GM18870 (cell line): ENCODE results near the gene KCNIP2.
"Not testable (repeated sequence)": the region's sequence is repeated elsewhere in the genome, so short reads cannot be mapped to it uniquely, and the experiment has no call there.

Experiments
- ATAC-seq: cut with Tn5 transposase; IDR thresholded peaks from one replicate; pipeline ENCODE4 v1.9.1; 2021; ENCODE audit warnings: moderate library complexity; ENCODE audit not compliant: unreplicated experiment

KCNIP2 gene

DNA sequence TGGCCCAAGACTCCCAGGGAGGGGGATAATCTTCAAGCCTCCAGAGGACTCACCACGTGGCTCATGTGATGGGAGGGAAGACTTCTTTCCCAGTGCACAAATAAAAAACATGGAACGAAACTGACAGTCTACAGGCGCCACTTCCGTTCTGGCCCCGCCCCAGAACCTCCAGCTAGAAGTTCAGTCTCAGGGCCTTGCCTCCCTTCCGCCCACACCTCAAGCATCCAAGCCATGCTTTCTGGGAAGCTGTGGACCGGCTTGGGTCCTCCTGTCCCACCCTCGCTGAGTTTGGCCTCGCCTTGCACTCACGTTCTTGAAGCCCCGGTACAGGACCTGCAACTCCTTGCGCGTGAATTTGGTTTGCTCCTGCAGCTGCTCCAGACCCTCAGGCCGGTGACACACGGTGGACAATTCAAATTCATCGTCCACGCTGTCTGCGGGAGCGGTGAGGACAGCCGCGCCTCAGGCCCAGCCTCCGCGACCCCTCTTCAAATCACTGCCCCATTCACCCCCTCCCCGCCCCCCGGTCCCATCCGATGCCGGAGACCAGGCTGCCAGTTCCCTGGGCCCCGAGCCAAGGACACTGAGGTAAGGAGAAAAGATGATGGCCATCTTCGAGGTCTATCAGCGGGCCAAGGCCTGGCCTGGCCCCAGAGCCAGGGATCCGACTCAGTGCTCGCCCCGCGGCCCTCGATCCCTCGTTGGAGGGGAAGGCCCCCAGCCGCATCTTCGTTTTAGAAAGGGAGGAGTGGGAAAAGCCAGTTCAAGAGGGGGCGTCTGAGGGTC lies 14.6 kb downstream of the KCNIP2 start:
- no peak for ATAC-seq

DNA sequence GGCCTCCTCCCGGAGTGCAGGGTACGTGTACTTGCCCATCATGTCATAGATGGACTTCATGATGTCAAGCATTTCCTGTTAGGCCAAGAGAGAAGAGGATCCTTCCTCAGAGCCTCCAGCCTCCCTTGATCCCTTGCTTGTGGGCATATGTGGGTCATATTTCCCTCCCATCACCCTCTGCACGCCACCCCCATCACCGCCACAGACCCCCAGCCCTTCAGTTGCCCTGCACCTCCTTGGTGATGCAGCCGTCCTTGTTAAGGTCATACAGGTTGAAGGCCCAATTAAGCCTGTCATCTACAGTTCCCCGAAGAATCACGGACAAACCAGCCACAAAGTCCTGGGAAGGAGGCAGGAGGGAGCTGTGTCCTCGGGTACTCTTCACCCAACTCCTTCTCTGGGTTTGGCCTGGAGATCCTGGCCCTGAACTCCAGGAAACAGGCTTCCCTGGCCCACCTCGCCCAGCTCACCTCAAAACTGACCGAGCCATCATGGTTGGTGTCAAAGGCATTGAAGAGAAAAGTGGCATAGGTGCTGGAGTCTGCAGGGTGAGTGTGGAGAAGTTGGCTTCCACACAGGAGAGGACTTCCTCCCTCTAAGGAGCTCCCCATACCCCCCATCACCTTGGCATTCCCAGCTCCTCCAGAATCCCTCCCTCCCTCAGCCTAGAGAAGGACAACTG lies 15.5 kb downstream of the KCNIP2 start:
- no peak for ATAC-seq

DNA sequence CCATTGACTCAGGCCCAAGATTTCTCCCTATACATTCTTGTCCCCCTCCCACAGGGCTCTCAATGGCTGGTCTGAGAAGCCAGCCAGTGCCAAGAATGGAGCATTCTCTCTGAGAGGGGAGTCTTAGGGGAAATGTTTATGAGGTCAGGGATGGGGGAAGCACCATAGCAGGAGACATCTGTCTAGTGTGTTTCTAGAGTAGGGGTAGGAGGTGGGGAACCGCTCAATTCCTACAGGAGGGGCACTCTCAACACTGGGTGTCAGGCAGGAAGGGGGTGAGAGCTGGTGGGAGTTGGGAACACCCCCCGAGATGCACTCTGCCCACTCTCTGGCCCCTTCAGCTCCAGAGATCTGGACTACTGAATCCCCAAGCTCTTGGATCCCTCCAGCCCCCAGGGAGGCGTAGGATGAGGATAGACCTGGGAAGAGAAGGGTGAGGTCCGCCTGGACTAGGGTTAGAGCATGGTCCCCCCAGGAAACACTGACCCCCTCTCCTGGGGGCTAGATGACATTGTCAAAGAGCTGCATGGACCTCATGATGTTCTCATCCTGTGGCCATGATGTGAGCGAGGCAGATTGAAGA lies 16.7 kb downstream of the KCNIP2 start:
- ATAC-seq: no peak

DNA sequence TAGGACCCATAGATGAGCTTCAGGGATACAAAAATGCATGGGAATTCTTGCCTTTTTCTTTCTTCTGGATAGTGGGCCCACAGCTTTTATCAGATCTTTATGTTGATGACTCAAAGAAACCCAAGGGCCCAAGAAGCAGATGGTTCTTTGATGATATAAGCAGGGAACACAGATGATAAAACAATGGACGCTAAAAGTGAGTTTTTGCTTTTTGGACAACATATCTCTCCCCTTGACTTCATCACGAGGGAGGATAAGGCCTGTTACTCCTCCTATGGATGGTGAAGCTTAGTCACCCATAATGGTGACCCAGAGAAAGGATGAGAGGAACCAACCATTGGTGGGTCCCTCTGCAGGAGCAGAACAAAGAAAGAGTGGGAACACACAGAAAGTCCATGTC lies 18.9 kb downstream of the KCNIP2 start:
- no peak for ATAC-seq

DNA sequence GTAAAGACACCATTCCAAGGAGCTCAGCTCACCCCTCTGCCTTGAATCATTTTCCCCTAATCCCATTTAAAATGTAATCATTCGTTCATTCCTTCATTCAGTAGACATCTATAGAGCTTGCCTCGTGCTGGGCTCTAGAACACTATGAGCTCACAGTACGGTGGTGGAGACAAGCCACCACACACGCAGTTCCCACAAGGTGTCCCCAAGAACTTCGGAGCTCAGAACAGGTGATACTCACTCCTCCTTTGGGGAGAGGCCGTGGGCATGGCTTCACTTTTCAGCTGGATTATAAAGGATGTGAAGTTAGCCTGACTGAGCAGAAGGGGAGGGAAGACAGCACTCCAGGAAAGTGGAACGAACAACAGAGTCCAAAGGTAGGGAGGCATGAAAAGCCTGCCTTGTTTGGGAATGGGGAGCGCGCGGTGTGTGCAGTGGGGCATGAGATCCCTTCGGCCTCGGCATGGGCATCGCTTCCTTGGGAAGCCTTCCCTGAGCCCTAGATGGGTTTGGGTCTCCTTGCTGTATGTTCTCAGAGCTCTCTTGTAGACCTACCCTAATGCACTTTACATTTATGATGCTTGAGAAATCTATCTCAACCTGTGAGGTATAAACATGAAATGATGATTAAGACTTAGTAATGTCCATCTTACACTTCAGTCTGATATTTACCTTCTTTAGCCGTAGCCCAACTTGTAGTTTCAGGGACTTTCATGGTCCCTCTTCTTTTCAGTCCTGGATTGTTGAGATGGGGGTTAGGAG lies 24.5 kb downstream of the KCNIP2 start:
- ATAC-seq: peak; percentile 13

DNA sequence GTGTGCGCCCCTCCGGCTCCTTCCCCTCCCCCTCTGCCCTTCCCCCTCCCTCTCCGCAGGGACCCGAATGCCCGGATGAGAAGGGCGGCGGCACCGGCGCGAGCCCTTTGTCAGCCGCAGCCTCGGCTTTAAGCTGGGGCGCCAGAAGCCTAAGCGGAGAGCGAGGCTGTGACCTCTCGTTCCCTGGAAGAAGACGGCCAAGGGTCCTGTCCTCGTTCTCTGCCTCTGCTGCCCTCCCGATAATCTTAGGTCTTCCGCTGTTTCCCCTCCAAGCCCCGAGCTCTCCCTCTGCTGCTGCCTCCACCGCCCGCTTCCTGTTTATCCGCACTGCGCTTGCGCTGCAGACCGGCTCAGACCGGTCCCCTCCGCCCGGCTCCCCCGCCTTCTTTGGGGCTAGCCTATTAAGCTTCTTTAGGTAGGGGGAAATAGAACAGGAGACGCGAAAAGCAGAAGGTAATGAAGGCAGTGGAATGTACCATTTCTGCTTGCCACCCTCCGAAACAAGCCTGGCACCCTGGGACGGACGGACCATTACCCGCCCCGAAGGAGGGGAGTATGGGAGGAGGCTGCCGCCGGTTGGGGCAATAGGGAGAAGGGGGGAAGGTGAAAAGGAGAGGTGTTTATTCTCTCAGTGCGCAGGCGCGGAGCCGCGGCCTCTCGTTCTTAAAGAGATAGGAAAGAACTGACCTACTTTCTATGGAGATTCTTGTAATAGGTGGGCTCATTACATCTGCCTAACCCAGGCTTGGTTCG lies 25.3 kb downstream of the KCNIP2 start, which contains the start of gene OGA:
Gene OGA (minus strand): TSS at position 326 of the 753 bp plus-strand sequence. CDS start 422 bp downstream, outside the sequence.
- peak; percentile 87 for ATAC-seq

DNA sequence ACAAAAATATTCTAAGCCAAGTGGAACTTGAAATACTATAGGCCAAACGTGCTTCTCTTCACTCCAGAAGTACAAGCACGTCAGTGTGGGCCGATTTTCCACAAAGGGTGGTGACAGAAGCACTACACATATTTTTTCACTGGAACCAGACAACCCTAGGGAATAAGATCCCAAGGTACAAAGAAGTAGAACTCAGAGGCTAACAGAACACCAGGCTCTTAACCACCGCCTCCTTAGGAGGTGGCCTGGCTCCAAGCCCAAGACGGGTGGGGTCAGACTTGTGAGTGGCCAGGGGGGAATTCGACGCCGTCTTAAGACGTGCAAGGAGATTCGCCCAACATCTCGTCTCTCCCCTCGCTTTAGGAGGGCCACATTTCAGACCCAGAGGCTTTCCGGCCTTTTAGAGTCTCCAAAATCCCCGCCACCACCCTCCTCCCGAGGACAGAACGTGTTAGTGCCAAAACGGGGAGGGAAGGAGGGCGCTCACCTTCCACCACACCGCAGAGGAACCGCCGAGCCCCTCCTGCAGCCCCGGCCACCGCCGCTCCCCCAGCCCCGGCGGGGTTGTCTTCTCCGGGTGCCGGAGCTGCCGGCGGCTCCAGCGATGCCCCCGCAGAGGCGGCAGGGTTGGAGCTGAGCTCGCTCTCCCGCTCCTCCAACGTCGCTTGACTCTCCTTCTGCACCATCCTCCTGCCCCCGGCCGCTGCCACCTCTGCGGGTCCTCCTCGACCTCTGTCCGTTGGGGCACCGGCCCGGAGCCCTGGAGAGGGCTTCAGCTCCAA lies 26.1 kb downstream of the KCNIP2 start:
- ATAC-seq: no peak

DNA sequence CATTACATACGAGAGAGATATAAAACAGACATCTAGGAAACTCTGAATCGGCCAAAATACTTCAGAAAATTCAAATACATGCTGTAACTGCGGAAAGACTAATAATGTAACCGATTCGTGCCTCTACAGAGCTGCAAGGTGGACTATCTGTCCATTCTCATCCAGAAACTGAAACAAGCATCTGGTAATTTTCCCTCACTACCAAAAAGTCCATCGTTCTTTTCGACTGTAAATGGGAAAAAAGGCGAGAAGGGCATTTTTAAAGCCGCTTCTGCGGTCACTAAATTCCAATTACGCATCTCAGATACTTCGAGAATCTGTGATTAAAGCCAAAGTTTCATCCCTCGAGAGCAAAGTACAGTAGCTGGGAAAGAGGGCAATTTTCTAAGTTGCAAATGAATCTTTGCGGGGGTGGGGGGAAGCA lies 26.7 kb downstream of the KCNIP2 start:
- ATAC-seq: no peak

DNA sequence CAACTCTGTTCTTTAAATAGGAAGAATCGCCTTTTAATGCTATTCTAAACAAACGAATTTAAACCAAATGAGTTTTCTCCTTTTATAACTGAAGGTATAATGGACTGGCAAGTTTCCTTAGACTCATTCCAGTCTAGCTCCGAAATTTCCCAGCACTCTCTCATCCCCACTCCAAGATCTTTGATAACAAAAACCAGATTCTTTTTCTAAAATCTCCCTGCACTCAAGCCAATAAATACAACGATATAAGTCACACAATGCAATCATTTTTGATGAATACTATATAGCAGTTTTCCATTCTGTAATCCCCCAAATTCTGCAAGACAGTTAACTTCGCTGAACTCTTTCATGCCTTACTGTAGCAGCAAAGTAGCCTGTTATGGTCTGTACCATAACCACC lies 27.2 kb downstream of the KCNIP2 start:
- no peak for ATAC-seq

DNA sequence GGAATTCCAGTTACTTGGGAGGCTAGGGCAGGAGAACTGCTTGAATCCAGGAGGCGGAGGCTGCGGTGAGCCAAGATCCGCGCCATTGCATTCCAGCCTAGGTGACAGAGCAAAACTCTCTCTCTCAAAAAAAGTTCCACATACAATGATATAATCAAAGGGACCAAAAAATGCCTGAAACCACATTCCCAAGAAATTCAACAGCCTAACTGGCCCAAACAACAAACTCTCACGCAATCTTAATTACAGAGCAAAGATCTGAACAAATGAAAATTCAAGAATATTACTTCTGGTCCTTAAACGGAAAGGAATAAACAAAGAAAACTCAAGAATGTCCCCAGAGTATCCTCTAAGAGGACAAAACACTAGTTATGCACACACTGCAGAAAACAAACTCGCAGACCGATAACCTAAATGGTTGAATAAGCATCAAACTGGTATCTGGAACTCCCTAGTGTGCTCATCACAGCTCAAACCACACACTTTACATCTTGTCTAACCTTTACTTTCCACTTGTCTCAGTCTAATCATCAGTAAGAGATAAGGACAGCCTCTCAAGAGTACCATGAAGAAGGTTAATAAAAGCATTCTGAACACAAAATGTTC lies 29.0 kb downstream of the KCNIP2 start:
- no peak for ATAC-seq

DNA sequence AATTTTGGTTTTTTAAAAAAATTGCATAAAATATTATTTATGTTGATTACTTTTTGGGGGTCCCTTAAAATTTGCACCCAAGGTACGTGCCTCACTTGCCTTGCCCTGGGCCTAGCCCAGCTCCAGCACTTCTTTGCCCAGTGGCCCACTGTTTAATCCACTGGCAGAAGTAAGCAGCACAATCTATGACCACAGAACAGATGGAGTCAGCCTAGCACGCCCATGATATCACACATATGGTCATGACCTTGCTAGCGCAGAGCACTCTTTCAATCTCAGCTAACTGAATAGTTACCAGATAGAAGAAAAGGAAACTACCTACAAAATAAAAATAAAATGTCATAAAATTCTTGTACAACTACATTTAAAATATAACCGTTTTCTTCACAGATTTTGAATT lies 31.0 kb downstream of the KCNIP2 start:
- ATAC-seq: no peak

DNA sequence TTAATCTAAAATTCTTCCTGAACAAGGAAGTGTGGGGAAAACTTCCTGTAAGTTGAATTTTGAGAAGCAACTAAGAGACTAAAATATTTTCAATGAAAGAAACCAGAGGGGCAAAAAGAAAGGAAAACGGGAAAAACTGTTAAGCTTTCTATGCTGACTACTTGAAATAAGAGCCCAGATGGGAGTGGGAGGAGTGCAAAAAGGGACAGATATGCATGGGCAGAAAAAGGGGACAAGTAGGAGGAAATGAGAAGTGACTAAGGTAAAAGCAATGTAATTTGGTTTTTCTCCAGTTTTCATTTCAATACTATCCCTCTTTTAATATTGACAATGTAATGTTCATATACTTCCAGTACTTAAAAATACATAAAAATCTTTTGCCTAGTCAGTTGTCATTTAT lies 36.4 kb downstream of the KCNIP2 start:
- no peak for ATAC-seq

DNA sequence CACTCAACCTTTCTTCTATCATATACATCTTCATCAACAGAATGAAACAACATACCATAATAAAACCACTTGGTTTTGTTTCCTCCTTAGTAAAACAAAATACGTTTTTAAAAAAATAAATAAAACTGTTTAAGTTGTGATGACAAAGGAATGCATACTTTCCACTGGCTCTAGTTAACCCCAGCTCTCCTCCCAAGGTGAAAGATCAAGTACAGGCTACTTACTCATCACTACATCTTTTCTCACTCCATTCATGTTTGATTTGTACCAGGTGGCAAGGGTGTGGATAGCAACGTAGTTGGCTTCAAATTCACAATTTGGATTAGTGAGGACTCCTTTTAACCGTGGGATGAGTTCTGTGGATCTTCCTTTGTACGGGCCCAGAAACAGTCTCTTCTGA lies 40.1 kb downstream of the KCNIP2 start:
- ATAC-seq: no peak

DNA sequence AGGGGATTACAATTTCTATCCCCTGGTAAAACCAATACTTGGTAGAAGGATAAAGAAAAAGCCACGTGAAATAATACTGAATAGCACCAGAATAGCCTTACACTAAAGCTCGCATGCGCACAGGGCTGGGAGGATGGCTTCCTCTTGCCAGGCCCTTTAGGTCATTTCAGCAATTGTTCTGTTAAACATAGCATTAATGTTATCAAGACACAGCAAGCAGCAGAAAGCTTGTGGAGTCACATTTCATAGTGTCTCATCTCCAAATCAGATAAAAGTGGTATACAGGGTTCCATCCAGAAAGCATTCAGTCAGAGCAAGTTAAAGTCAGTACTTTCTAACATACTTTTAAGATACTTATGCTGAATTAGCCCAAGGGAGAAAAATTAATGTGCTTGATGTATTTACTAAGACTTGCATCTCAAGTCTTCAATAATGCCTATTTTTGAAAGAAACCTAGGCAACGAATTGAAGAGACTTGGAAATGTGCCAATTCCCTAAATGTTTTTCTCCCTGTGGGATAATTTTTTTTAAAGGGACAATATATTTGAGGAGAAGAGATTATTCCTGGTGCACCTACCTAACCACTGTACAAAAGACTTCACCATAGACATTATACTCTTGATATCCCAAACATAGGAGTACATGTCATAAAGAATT lies 46.1 kb downstream of the KCNIP2 start:
- no peak for ATAC-seq

DNA sequence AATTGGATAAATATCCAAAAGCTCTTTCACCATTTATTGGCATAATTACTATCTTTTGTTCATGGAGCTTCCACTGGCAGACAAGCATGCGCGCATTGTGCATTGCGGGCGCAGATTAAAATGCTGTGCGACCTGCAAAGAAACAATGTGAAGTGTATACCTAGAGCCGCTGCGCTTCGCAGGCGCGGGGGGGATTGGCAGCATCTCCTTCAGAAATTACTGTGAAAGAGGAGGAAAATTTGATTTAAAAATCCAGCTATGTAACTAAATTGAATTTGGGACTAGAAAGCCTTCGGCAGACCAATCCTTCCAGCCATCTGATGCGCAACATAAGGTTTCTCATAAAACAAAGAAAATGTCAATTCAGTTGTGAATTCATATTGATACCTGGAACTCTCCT lies 50.1 kb downstream of the KCNIP2 start:
- ATAC-seq: no peak

DNA sequence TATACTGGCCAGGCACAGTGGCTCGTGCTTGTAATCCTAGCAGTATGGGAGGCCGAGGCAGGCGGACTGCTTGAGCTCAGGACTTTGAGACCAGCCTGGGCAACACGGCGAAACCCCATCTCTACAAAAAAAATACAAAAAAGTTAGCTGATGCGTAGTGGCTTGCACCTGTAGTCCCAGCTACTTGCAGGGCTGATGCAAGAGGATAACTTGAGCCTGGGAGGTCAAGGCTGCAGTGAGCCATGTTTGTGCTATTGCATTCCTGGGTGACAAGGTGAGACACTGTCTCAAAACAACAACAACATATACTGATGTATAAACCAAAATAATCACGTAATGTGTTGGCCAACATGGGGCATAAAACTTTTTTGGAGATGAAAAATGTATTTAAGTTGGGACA lies 53.9 kb downstream of the KCNIP2 start:
- no peak for ATAC-seq

DNA sequence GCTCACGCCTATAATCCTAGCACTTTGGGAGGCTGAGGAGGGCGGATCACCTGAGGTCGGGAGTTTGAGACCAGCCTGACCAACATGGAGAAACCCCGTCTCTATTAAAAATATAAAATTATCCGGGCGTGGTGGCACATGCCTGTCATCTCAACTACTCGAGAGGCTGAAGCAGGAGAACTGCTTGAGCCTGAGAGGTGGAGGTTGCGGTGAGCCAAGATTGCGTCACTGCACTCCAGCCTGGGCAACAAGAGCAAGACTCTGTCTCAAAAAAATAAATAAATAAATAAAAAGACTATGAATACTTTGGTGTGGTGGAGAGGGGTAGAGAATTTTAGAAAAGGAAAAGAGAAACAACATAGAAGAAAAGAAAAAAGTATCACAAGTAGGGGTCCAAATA lies 54.4 kb downstream of the KCNIP2 start:
- ATAC-seq: not testable (repeated sequence)

DNA sequence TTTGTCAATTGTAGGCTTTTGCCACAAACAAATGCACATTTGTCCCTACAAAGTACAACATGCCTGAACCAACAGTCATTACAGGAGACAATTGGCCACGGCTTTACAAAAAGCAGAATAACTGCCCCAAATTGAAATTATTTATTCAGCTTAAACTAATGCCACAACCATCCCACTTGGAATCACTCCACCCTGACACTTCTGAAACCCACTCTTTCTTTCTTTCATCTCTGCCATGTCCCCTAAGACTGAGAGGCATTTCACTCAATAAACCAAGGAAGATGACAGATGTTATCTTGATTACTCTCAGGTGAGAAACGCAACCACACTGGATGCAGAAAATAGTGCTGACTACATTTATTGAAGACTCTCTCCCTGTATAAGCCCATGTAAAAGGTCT lies 57.8 kb downstream of the KCNIP2 start:
- no peak for ATAC-seq

DNA sequence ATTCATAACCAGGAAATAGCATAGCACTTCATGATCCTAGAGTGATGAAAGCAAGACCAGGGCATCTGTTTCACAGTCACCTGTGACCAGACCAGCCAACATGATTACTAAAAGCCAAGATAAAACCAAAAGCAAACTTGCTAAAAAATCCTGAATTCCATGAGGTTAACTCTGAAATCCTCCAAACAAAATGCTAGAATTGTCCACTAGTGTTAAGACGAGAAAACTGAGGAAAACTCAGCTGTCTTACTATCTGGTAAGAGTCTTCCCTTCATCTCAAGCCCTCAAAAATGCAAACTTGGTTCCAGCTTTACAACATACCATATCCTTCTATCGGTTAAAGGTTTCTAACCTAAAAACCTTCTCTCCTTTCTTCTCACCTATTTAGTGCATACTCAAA lies 59.0 kb downstream of the KCNIP2 start:
- no peak for ATAC-seq
